AG04449 (cell line): ENCODE data around the gene FREM2.

Experiments used
- CTCF ChIA-PET: fragments of 350-600 bp; formaldehyde crosslinking; extraction: SDS; loops from one replicate; lab custom pipeline; 2021; ENCODE audit warnings: antibody characterized with exemption; lab: Yijun Ruan, JAX
- POLR2A ChIA-PET: fragments of 400-600, 350-600 bp; formaldehyde crosslinking; extraction: SDS; loops from one replicate; lab custom pipeline; 2020; ENCODE audit warnings: antibody characterized with exemption, inconsistent platforms; lab: Yijun Ruan, JAX
- DNase-seq: peaks from one replicate; pipeline ENCODE4 v3.0.0-alpha.2; 2010; ENCODE audit warnings: low read depth, low spot score
- H3K4me3 ChIP-seq: 2 replicates; pipeline ENCODE4 v1.5.1; 2011; ENCODE audit warnings: low read depth, mild to moderate bottlenecking, control low read depth, low read length
- TF ChIP-seq, protein P1 (sequence below): IDR thresholded peaks from one replicate; pipeline ENCODE4 v1.5.1; 2011; ENCODE audit warnings: mild to moderate bottlenecking, moderate library complexity, low read length, control low read depth, inconsistent platforms; ENCODE audit not compliant: insufficient read depth; ENCODE audit errors: missing control alignments

The FREM2 gene

GRCh38 chr13:38902551-38902950 is 215.7 kb downstream of the FREM2 start:
- TF ChIP-seq, protein P1, sequence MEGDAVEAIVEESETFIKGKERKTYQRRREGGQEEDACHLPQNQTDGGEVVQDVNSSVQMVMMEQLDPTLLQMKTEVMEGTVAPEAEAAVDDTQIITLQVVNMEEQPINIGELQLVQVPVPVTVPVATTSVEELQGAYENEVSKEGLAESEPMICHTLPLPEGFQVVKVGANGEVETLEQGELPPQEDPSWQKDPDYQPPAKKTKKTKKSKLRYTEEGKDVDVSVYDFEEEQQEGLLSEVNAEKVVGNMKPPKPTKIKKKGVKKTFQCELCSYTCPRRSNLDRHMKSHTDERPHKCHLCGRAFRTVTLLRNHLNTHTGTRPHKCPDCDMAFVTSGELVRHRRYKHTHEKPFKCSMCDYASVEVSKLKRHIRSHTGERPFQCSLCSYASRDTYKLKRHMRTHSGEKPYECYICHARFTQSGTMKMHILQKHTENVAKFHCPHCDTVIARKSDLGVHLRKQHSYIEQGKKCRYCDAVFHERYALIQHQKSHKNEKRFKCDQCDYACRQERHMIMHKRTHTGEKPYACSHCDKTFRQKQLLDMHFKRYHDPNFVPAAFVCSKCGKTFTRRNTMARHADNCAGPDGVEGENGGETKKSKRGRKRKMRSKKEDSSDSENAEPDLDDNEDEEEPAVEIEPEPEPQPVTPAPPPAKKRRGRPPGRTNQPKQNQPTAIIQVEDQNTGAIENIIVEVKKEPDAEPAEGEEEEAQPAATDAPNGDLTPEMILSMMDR: no peak
- ChIA-PET POLR2A (no interaction called here), CTCF (no interaction called here)
- no peak overlapping the region for H3K4me3 ChIP-seq
- DNase-seq: no peak

GRCh38 chr13:38905081-38905480 is 218.2 kb downstream of the FREM2 start:
- ChIA-PET POLR2A (no interaction called here), CTCF (no interaction called here)
- H3K4me3 ChIP-seq: no peak overlapping the region
- DNase-seq: no peak
- TF ChIP-seq, protein P1: no peak

DNA sequence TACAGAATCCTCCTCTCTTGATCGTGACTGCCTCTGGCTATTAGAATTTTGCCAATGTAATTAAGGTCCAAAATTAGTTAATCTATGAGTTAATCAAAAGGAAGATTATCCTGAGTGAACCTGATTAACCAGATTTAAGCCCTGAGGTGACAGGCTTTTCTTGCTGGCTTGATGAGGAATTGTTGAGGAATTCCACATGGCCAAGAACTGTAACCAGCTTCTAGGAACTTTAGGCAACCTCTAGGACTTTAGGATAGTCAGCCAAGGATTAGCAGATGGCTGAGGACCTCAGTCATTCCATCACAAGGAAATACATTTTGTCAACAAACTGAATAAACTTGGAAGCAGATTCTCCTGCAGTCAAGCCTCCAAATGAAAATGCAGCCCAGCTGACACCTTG is 219.0 kb downstream of the FREM2 start:
- no peak for DNase-seq

GRCh38 chr13:38908574-38908973 is 221.7 kb downstream of the FREM2 start:
- TF ChIP-seq, protein P1: no peak
- no peak overlapping the region for H3K4me3 ChIP-seq
- POLR2A ChIA-PET: no interaction called here
- DNase-seq: no peak
- CTCF ChIA-PET: no interaction called here

More for the DNA sequence above, 219.0 kb downstream of the FREM2 start:
- ChIA-PET CTCF (interaction anchor here (1.0 kb wide), 1 partner anchor 778 kb away, joined by 3 read pairs; no protein-coding TSS in a partner anchor), POLR2A (no interaction called here)
- TF ChIP-seq, protein P1: no peak
- H3K4me3 ChIP-seq: no peak overlapping the region

GRCh38 chr13:38914070-38914469 is 227.2 kb downstream of the FREM2 start:
- ChIA-PET CTCF (interaction anchor here (1.0 kb wide), 1 partner anchor 12 kb away, joined by 3 read pairs; no protein-coding TSS in a partner anchor), POLR2A (no interaction called here)
- TF ChIP-seq, protein P1: no peak
- DNase-seq: no peak
- H3K4me3 ChIP-seq: no peak overlapping the region

GRCh38 chr13:38921081-38921480 is 234.2 kb downstream of the FREM2 start:
- CTCF ChIA-PET: no interaction called here
- no peak overlapping the region for H3K4me3 ChIP-seq
- POLR2A ChIA-PET: no interaction called here
- DNase-seq: no peak
- TF ChIP-seq, protein P1: no peak
